Neural cell (in vitro differentiated cells): ENCODE data around the gene ABCA12. TPM values are rescaled to one million over a fixed set of nuclear protein-coding genes. Genes with fewer than 3 reads are reported as not detected.

Source experiments
- H2AFZ ChIP-seq: fragments of 200-600, 300-800 bp; sonication (generic), shearing (Covaris generic); 2 replicates; pipeline ENCODE4 v1.6.0; 2014; ENCODE audit warnings: low read depth, mild to moderate bottlenecking, antibody characterized with exemption, low read length, moderate library complexity
- H3F3A ChIP-seq: fragments of 200-600 bp; shearing (Covaris generic); 2 replicates; pipeline ENCODE4 v1.6.1; 2016; ENCODE audit warnings: mild to moderate bottlenecking, moderate library complexity, mixed read lengths, antibody characterized with exemption, low read length; ENCODE audit not compliant: insufficient read depth, poor library complexity, severe bottlenecking
- H3K27ac ChIP-seq: fragments of 200-600, 300-800 bp; sonication (generic), shearing (Covaris generic); 2 replicates; pipeline ENCODE4 v1.5.1; 2014; ENCODE audit warnings: mild to moderate bottlenecking, low read length, moderate library complexity
- H3K27me3 ChIP-seq: fragments of 300-800, 200-600 bp; sonication (generic), shearing (Covaris generic); 2 replicates; pipeline ENCODE4 v1.6.0; 2014; ENCODE audit warnings: mild to moderate bottlenecking, low read depth, low read length, moderate library complexity; ENCODE audit not compliant: insufficient read depth
- H3K36me3 ChIP-seq: fragments of 300-800, 200-600 bp; sonication (generic), shearing (Covaris generic); 2 replicates; pipeline ENCODE4 v1.5.1; 2014; ENCODE audit warnings: mild to moderate bottlenecking, antibody characterized with exemption, low read length, moderate library complexity; ENCODE audit not compliant: insufficient read depth
- H3K4me2 ChIP-seq: fragments of 300-800, 200-600 bp; sonication (generic), shearing (Covaris generic); 2 replicates; pipeline ENCODE4 v1.6.0; 2014; ENCODE audit warnings: mild to moderate bottlenecking, low read length
- H3K4me3 ChIP-seq: fragments of 300-800, 200-600 bp; sonication (generic), shearing (Covaris generic); 2 replicates; pipeline ENCODE4 v1.5.1; 2014; ENCODE audit warnings: mild to moderate bottlenecking, low read length, moderate library complexity
- H3K79me2 ChIP-seq: fragments of 200-600 bp; shearing (Covaris generic); replicated peaks from 2 replicates; pipeline ENCODE4 v1.6.0; 2014; ENCODE audit warnings: mild to moderate bottlenecking, low read length, moderate library complexity; ENCODE audit not compliant: insufficient read depth
- H3K9ac ChIP-seq: fragments of 300-800, 200-600 bp; sonication (generic), shearing (Covaris generic); 2 replicates; pipeline ENCODE4 v1.6.1; 2016; ENCODE audit warnings: mild to moderate bottlenecking, low read length, mixed read lengths
- H3K9me2 ChIP-seq: fragments of 200-600 bp; shearing (Covaris generic); 2 replicates; pipeline ENCODE4 v1.6.1; 2016; ENCODE audit warnings: mild to moderate bottlenecking, low read length, mixed read lengths; ENCODE audit not compliant: insufficient read depth
- H3K9me3 ChIP-seq: fragments of 200-600, 300-800 bp; sonication (generic), shearing (Covaris generic); 2 replicates; pipeline ENCODE4 v1.6.1; 2016; ENCODE audit warnings: mild to moderate bottlenecking, mixed run types, low read length, moderate library complexity, mixed read lengths
- H4K20me1 ChIP-seq: fragments of 200-600 bp; shearing (Covaris generic); 2 replicates; pipeline ENCODE4 v1.6.1; 2016; ENCODE audit warnings: mild to moderate bottlenecking, mixed run types; ENCODE audit not compliant: insufficient read depth
- CTCF ChIP-seq: fragments of 450-650 bp; IDR thresholded peaks from 2 replicates; pipeline ENCODE4 v1.5.1; 2014; ENCODE audit warnings: antibody characterized with exemption, mild to moderate bottlenecking, moderate library complexity; ENCODE audit not compliant: poor library complexity, severe bottlenecking
- EP300 ChIP-seq: fragments of 450-650 bp; conservative IDR thresholded peaks from 2 replicates; pipeline ENCODE4 v1.6.1; 2014; ENCODE audit warnings: antibody characterized with exemption, mild to moderate bottlenecking, moderate library complexity; ENCODE audit not compliant: poor library complexity, severe bottlenecking
- EZH2 ChIP-seq: fragments of 200-600, 300-800 bp; shearing (Covaris generic), sonication (generic); IDR thresholded peaks from 2 replicates; pipeline ENCODE4 v1.6.1; 2014; ENCODE audit warnings: antibody characterized with exemption, low read length, borderline replicate concordance, mild to moderate bottlenecking; ENCODE audit not compliant: insufficient read depth, poor library complexity, severe bottlenecking
- MXI1 ChIP-seq: fragments of 450-650 bp; conservative IDR thresholded peaks from 2 replicates; pipeline ENCODE4 v1.6.1; 2014; ENCODE audit warnings: antibody characterized with exemption, mild to moderate bottlenecking; ENCODE audit not compliant: poor library complexity, severe bottlenecking
- POLR2AphosphoS5 ChIP-seq: IDR thresholded peaks from 2 replicates; pipeline ENCODE4 v1.6.1; 2012
- RAD21 ChIP-seq: fragments of 450-650 bp; conservative IDR thresholded peaks from 2 replicates; pipeline ENCODE4 v1.6.1; 2014; ENCODE audit warnings: antibody characterized with exemption, mild to moderate bottlenecking, moderate library complexity
- REST ChIP-seq: IDR thresholded peaks from 2 replicates; pipeline ENCODE4 v1.6.1; 2012; ENCODE audit warnings: borderline replicate concordance
- SMC3 ChIP-seq: fragments of 450-650 bp; conservative IDR thresholded peaks from 2 replicates; pipeline ENCODE4 v1.6.1; 2014; ENCODE audit warnings: antibody characterized with exemption, mild to moderate bottlenecking, moderate library complexity; ENCODE audit not compliant: poor library complexity
- TAF1 ChIP-seq: IDR thresholded peaks from 2 replicates; pipeline ENCODE4 v1.6.1; 2012; ENCODE audit warnings: low read depth
- polyA plus RNA-seq: library from polyadenylated mRNA; depleted of rRNA; stranded (reverse); fragments of >200 nt; gene quantifications from 2 replicates; pipeline ENCODE4 v1.2.3, GENCODE V29; 2014

The ABCA12 gene
- polyA plus RNA-seq, 1 donor from 2014 or later, result not detected

GRCh38 chr2:214934006-214934405 lies 204.4 kb downstream of the ABCA12 start:
- no peak overlapping the region for H3K9ac ChIP-seq
- no peaks in the 10 kb centered on the region for H3K36me3 ChIP-seq
- H3K9me3 ChIP-seq, result no peaks in the 10 kb centered on the region
- no peaks in the 10 kb centered on the region for H3F3A ChIP-seq
- H3K4me2 ChIP-seq, result no peak overlapping the region
- H3K27ac ChIP-seq, result no peak overlapping the region
- H3K4me3 ChIP-seq, result no peak overlapping the region
- H3K27me3 ChIP-seq, result no peaks in the 10 kb centered on the region
- H2AFZ ChIP-seq, result no peak overlapping the region
- H3K79me2 ChIP-seq, result no peaks in the 10 kb centered on the region
- H3K9me2 ChIP-seq, result no peaks in the 10 kb centered on the region
- H4K20me1 ChIP-seq, result no peaks in the 10 kb centered on the region
- no peak for TF ChIP-seq TAF1
- TF ChIP-seq EZH2, result no peak
- TF ChIP-seq REST, result no peak
- no peak for TF ChIP-seq MXI1
- no peak for TF ChIP-seq CTCF
- no peak for TF ChIP-seq POLR2AphosphoS5

- Histone ChIP-seq H3K79me2 (no peaks in the 10 kb centered on the region), H3K27ac (no peak overlapping the region), H2AFZ (no peak overlapping the region), H3K9me3 (no peaks in the 10 kb centered on the region), H3K27me3 (no peaks in the 10 kb centered on the region), H3K4me3 (no peak overlapping the region), H3K9me2 (no peaks in the 10 kb centered on the region), H4K20me1 (no peaks in the 10 kb centered on the region), H3K4me2 (no peak overlapping the region), H3K36me3 (no peaks in the 10 kb centered on the region), H3F3A (no peaks in the 10 kb centered on the region), H3K9ac (no peak overlapping the region)
- TF ChIP-seq RAD21, result no peak
- no peak for TF ChIP-seq EZH2
- no peak for TF ChIP-seq REST
- TF ChIP-seq POLR2AphosphoS5, result no peak
- TF ChIP-seq EP300, result no peak
- TF ChIP-seq CTCF, result no peak
- no peak for TF ChIP-seq MXI1
- no peak for TF ChIP-seq TAF1
- no peak for TF ChIP-seq SMC3
These were observed 233.8 kb downstream of the ABCA12 start for GRCh38 chr2:214904634-214905033.
